Mucosa of stomach (tissue), 1 donor: ENCODE results near the gene WSCD2.

ENCODE experiments used
- H3K27me3 ChIP-seq: one replicate; pipeline ENCODE4 v1.7.0; 2013; ENCODE audit warnings: mild to moderate bottlenecking, low read length; ENCODE audit not compliant: control insufficient read depth, insufficient read depth
- H3K36me3 ChIP-seq: one replicate; pipeline ENCODE4 v1.7.0; 2013; ENCODE audit warnings: low read length; ENCODE audit not compliant: control insufficient read depth, insufficient read depth
- H3K4me1 ChIP-seq: one replicate; pipeline ENCODE4 v1.7.0; 2013; ENCODE audit warnings: mild to moderate bottlenecking, low read length; ENCODE audit not compliant: control insufficient read depth, insufficient read depth
- H3K4me3 ChIP-seq: one replicate; pipeline ENCODE4 v1.7.0; 2013; ENCODE audit warnings: low read length
- H3K9ac ChIP-seq: one replicate; pipeline ENCODE4 v1.7.0; 2013; ENCODE audit warnings: mild to moderate bottlenecking, low read length, moderate library complexity
- H3K9me3 ChIP-seq: one replicate; pipeline ENCODE4 v1.7.0; 2013; ENCODE audit warnings: mild to moderate bottlenecking, low read length, moderate library complexity; ENCODE audit not compliant: control insufficient read depth
- donor health status: Pancreatic carcinoma.

The WSCD2 gene

GRCh38 chr12:108121728-108122471 is 7.2 kb upstream of the WSCD2 start:
- H3K27me3 ChIP-seq, result no peaks in the 10 kb centered on the region
- H3K36me3 ChIP-seq, result no peaks in the 10 kb centered on the region
- H3K4me1 ChIP-seq, result peaks cover 37% of the 10 kb centered on the region
- no peak overlapping the region for H3K9ac ChIP-seq
- no peak overlapping the region for H3K4me3 ChIP-seq
- no peaks in the 10 kb centered on the region for H3K9me3 ChIP-seq

GRCh38 chr12:108122644-108123043 is 6.4 kb upstream of the WSCD2 start:
- Histone ChIP-seq H3K4me3 (no peak overlapping the region), H3K36me3 (no peaks in the 10 kb centered on the region), H3K27me3 (no peaks in the 10 kb centered on the region), H3K4me1 (peaks cover 31% of the 10 kb centered on the region), H3K9me3 (no peaks in the 10 kb centered on the region), H3K9ac (no peak overlapping the region)

- Histone ChIP-seq H3K27me3 (no peaks in the 10 kb centered on the region), H3K9me3 (no peaks in the 10 kb centered on the region), H3K4me1 (peaks cover 24% of the 10 kb centered on the region), H3K4me3 (no peak overlapping the region), H3K36me3 (no peaks in the 10 kb centered on the region), H3K9ac (no peak overlapping the region)
Measured at GRCh38 chr12:108123402-108123801, 5.7 kb upstream of the WSCD2 start.

GRCh38 chr12:108125073-108125472 is 4.0 kb upstream of the WSCD2 start:
- no peaks in the 10 kb centered on the region for H3K9me3 ChIP-seq
- peaks cover 17% of the 10 kb centered on the region for H3K4me1 ChIP-seq
- no peaks in the 10 kb centered on the region for H3K36me3 ChIP-seq
- no peak overlapping the region for H3K9ac ChIP-seq
- no peak overlapping the region for H3K4me3 ChIP-seq
- peaks cover 6% of the 10 kb centered on the region for H3K27me3 ChIP-seq

- Histone ChIP-seq H3K9ac (no peak overlapping the region), H3K9me3 (no peaks in the 10 kb centered on the region), H3K4me1 (peaks cover 10% of the 10 kb centered on the region), H3K36me3 (no peaks in the 10 kb centered on the region), H3K27me3 (peaks cover 7% of the 10 kb centered on the region), H3K4me3 (no peak overlapping the region)
Measured at GRCh38 chr12:108126212-108126611, 2.9 kb upstream of the WSCD2 start.

- Histone ChIP-seq H3K4me1 (peaks cover 9% of the 10 kb centered on the region), H3K36me3 (no peaks in the 10 kb centered on the region), H3K27me3 (peaks cover 7% of the 10 kb centered on the region), H3K9me3 (no peaks in the 10 kb centered on the region), H3K9ac (no peak overlapping the region), H3K4me3 (no peak overlapping the region)
Measured at GRCh38 chr12:108126990-108127501, 2.0 kb upstream of the WSCD2 start.

- Histone ChIP-seq H3K9me3 (no peaks in the 10 kb centered on the region), H3K9ac (no peak overlapping the region), H3K4me3 (no peak overlapping the region), H3K27me3 (peaks cover 7% of the 10 kb centered on the region), H3K4me1 (peaks cover 9% of the 10 kb centered on the region), H3K36me3 (no peaks in the 10 kb centered on the region)
Measured at GRCh38 chr12:108127654-108128053, 1.4 kb upstream of the WSCD2 start.

- Histone ChIP-seq H3K9me3 (no peaks in the 10 kb centered on the region), H3K27me3 (peaks cover 7% of the 10 kb centered on the region), H3K4me3 (peak overlapping the region; percentile 42), H3K36me3 (no peaks in the 10 kb centered on the region), H3K4me1 (peaks cover 9% of the 10 kb centered on the region), H3K9ac (peak overlapping the region; percentile 44)
Measured at GRCh38 chr12:108128221-108129016, 669 bp upstream of the WSCD2 start.

GRCh38 chr12:108131035-108131434 is 1.9 kb downstream of the WSCD2 start:
- H3K36me3 ChIP-seq, result no peaks in the 10 kb centered on the region
- H3K4me3 ChIP-seq, result no peak overlapping the region
- peaks cover 9% of the 10 kb centered on the region for H3K4me1 ChIP-seq
- H3K9ac ChIP-seq, result no peak overlapping the region
- no peaks in the 10 kb centered on the region for H3K9me3 ChIP-seq
- peaks cover 7% of the 10 kb centered on the region for H3K27me3 ChIP-seq

GRCh38 chr12:108131657-108132126 is 2.6 kb downstream of the WSCD2 start:
- H3K36me3 ChIP-seq, result no peaks in the 10 kb centered on the region
- peaks cover 9% of the 10 kb centered on the region for H3K4me1 ChIP-seq
- H3K4me3 ChIP-seq, result no peak overlapping the region
- peaks cover 7% of the 10 kb centered on the region for H3K27me3 ChIP-seq
- H3K9ac ChIP-seq, result no peak overlapping the region
- no peaks in the 10 kb centered on the region for H3K9me3 ChIP-seq

- H3K9ac ChIP-seq, result no peak overlapping the region
- H3K4me1 ChIP-seq, result peaks cover 9% of the 10 kb centered on the region
- H3K4me3 ChIP-seq, result no peak overlapping the region
- H3K27me3 ChIP-seq, result peaks cover 7% of the 10 kb centered on the region
- H3K36me3 ChIP-seq, result no peaks in the 10 kb centered on the region
- H3K9me3 ChIP-seq, result no peaks in the 10 kb centered on the region
Measured at GRCh38 chr12:108133482-108133881, 4.4 kb downstream of the WSCD2 start.

- H3K4me3 ChIP-seq, result no peak overlapping the region
- no peak overlapping the region for H3K9ac ChIP-seq
- H3K36me3 ChIP-seq, result no peaks in the 10 kb centered on the region
- H3K4me1 ChIP-seq, result peaks cover 8% of the 10 kb centered on the region
- no peaks in the 10 kb centered on the region for H3K9me3 ChIP-seq
- H3K27me3 ChIP-seq, result peaks cover 4% of the 10 kb centered on the region
Measured at GRCh38 chr12:108134744-108135143, 5.7 kb downstream of the WSCD2 start.
